Loucy (cell line): Measurements from ENCODE around the gene TMTC3.

ENCODE experiments used
- H2AFZ ChIP-seq: fragments of 200-600 bp; sonication (generic); 2 replicates; pipeline ENCODE4 v1.6.0; 2016; ENCODE audit warnings: antibody characterized with exemption, mild to moderate bottlenecking, low read length, moderate library complexity
- H3F3A ChIP-seq: fragments of 200-600 bp; 2 replicates; pipeline ENCODE4 v1.6.0; 2016; ENCODE audit warnings: antibody characterized with exemption, low read depth, mild to moderate bottlenecking
- H3K27me3 ChIP-seq: fragments of 200-600 bp; sonication (generic); 2 replicates; pipeline ENCODE4 v1.6.1; 2014; ENCODE audit warnings: low read length, mild to moderate bottlenecking; ENCODE audit not compliant: insufficient read depth, poor library complexity, severe bottlenecking
- H3K36me3 ChIP-seq: fragments of 200-600 bp; sonication (generic); 2 replicates; pipeline ENCODE4 v1.6.1; 2016; ENCODE audit warnings: low read length; ENCODE audit not compliant: insufficient read depth
- H3K4me1 ChIP-seq: fragments of 200-600 bp; sonication (generic); 2 replicates; pipeline ENCODE4 v1.5.1; 2014; ENCODE audit warnings: low read length, mild to moderate bottlenecking; ENCODE audit not compliant: insufficient read depth, poor library complexity, severe bottlenecking
- H3K4me2 ChIP-seq: fragments of 200-600 bp; sonication (generic); 2 replicates; pipeline ENCODE4 v1.6.0; 2014; ENCODE audit warnings: antibody characterized with exemption, low read length, low read depth, mild to moderate bottlenecking; ENCODE audit not compliant: poor library complexity, severe bottlenecking
- H3K4me3 ChIP-seq: fragments of 200-600 bp; sonication (generic); 2 replicates; pipeline ENCODE4 v1.5.1; 2014; ENCODE audit warnings: low read length, mild to moderate bottlenecking, mixed read lengths; ENCODE audit not compliant: poor library complexity, severe bottlenecking
- H3K79me2 ChIP-seq: fragments of 200-600 bp; sonication (generic); 2 replicates; pipeline ENCODE4 v1.6.1; 2014; ENCODE audit warnings: low read length; ENCODE audit not compliant: insufficient read depth
- H3K9ac ChIP-seq: fragments of 200-600 bp; sonication (generic); 2 replicates; pipeline ENCODE4 v1.6.0; 2014; ENCODE audit warnings: mild to moderate bottlenecking, low read depth, low read length, moderate library complexity; ENCODE audit not compliant: poor library complexity, severe bottlenecking
- H3K9me2 ChIP-seq: fragments of 200-600 bp; sonication (generic); replicated peaks from 2 replicates; pipeline ENCODE4 v1.6.1; 2016; ENCODE audit warnings: low read depth, low read length, mixed read lengths
- H3K9me3 ChIP-seq: fragments of 200-600 bp; sonication (generic); 2 replicates; pipeline ENCODE4 v1.6.1; 2014; ENCODE audit warnings: mild to moderate bottlenecking, antibody characterized with exemption, low read length, low read depth; ENCODE audit not compliant: insufficient read depth
- H4K20me1 ChIP-seq: fragments of 200-600 bp; sonication (generic); 2 replicates; pipeline ENCODE4 v1.6.0; 2014; ENCODE audit warnings: antibody characterized with exemption, low read length, mild to moderate bottlenecking; ENCODE audit not compliant: insufficient read depth, poor library complexity, severe bottlenecking
- CTCF ChIP-seq: fragments of 200-600 bp; sonication (generic); conservative IDR thresholded peaks from 2 replicates; pipeline ENCODE4 v1.5.1; 2014; ENCODE audit warnings: mild to moderate bottlenecking, antibody characterized with exemption, low read length
- EZH2phosphoT487 ChIP-seq: fragments of 200-600 bp; IDR thresholded peaks from 2 replicates; pipeline ENCODE4 v1.6.1; 2018; ENCODE audit warnings: antibody characterized with exemption, mild to moderate bottlenecking, moderate library complexity, borderline replicate concordance

Gene TMTC3

GRCh38 chr12:88187571-88187970 is 45.5 kb downstream of the TMTC3 start:
- H3K9me2 ChIP-seq: no peaks in the 10 kb centered on the region
- no peaks in the 10 kb centered on the region for H3K4me1 ChIP-seq
- H4K20me1 ChIP-seq: no peaks in the 10 kb centered on the region
- no peaks in the 10 kb centered on the region for H3F3A ChIP-seq
- no peaks in the 10 kb centered on the region for H3K79me2 ChIP-seq
- H3K4me2 ChIP-seq: no peak overlapping the region
- no peaks in the 10 kb centered on the region for H3K27me3 ChIP-seq
- no peak overlapping the region for H3K9ac ChIP-seq
- TF ChIP-seq EZH2phosphoT487 (no peak), CTCF (no peak)
- peaks cover 8% of the 10 kb centered on the region; the same call in 1 of the 2 replicates for H3K36me3 ChIP-seq
- no peak overlapping the region for H3K4me3 ChIP-seq
- H2AFZ ChIP-seq: no peak overlapping the region
- H3K9me3 ChIP-seq: no peaks in the 10 kb centered on the region

- no peaks in the 10 kb centered on the region for H3K9me2 ChIP-seq
- no peak overlapping the region for H3K9ac ChIP-seq
- H3K79me2 ChIP-seq: no peaks in the 10 kb centered on the region
- H2AFZ ChIP-seq: no peak overlapping the region
- H3K4me3 ChIP-seq: no peak overlapping the region
- peaks cover 8% of the 10 kb centered on the region; the same call in 1 of the 2 replicates for H3K36me3 ChIP-seq
- H3K4me1 ChIP-seq: no peaks in the 10 kb centered on the region
- no peaks in the 10 kb centered on the region for H3F3A ChIP-seq
- no peaks in the 10 kb centered on the region for H4K20me1 ChIP-seq
- no peaks in the 10 kb centered on the region for H3K27me3 ChIP-seq
- no peak overlapping the region for H3K4me2 ChIP-seq
- no peaks in the 10 kb centered on the region for H3K9me3 ChIP-seq
- no peak for TF ChIP-seq EZH2phosphoT487
- no peak for TF ChIP-seq CTCF
Measured at GRCh38 chr12:88188180-88188579, 46.1 kb downstream of the TMTC3 start.

- H3K9me3 ChIP-seq: no peaks in the 10 kb centered on the region
- peaks cover 25% of the 10 kb centered on the region; the same call in 1 of the 2 replicates for H3K36me3 ChIP-seq
- H2AFZ ChIP-seq: no peak overlapping the region
- TF ChIP-seq EZH2phosphoT487: no peak
- no peak for TF ChIP-seq CTCF
- no peak overlapping the region for H3K4me3 ChIP-seq
- H3K4me2 ChIP-seq: no peak overlapping the region
- H3K27me3 ChIP-seq: no peaks in the 10 kb centered on the region
- no peak overlapping the region for H3K9ac ChIP-seq
- H3K9me2 ChIP-seq: no peaks in the 10 kb centered on the region
- H3F3A ChIP-seq: no peaks in the 10 kb centered on the region
- H4K20me1 ChIP-seq: no peaks in the 10 kb centered on the region
- no peaks in the 10 kb centered on the region for H3K4me1 ChIP-seq
- no peaks in the 10 kb centered on the region for H3K79me2 ChIP-seq
Measured at GRCh38 chr12:88192426-88192825, 50.3 kb downstream of the TMTC3 start.
